B cell (primary cell): Measurements from ENCODE around the gene CAMK2D. TPM values are rescaled to one million over a fixed set of nuclear protein-coding genes. Genes with fewer than 3 reads are reported as not detected.

Source experiments
- ATAC-seq: fragments of 200-7000 bp; cut with Tn5 transposase; one replicate; pipeline ENCODE4 v1.10.0; 2021; ENCODE audit warnings: low read depth, mild to moderate bottlenecking, moderate number of reproducible peaks, moderate library complexity
- CTCF ChIA-PET: fragments of 350-600 bp; sonication (Branson Sonifier 250); formaldehyde crosslinking; loops from one replicate; lab custom pipeline; 2021; ENCODE audit warnings: antibody characterized with exemption, inconsistent platforms; lab: Charles Lee
- POLR2A ChIA-PET: fragments of 350-600 bp; sonication (Branson Sonifier 250); formaldehyde crosslinking; loops from one replicate; lab custom pipeline; 2021; ENCODE audit warnings: antibody characterized with exemption; lab: Charles Lee
- DNase-seq: peaks from one replicate; pipeline ENCODE4 v3.0.0; 2013
- H2AFZ ChIP-seq: 2 replicates; pipeline ENCODE4 v1.6.1; 2012; ENCODE audit warnings: mild to moderate bottlenecking, low read depth, low read length; ENCODE audit not compliant: insufficient read depth, poor library complexity, severe bottlenecking
- H3K27ac ChIP-seq, 2 donors: 1 replicate in 1 of 2; 2 replicates in 1 of 2; pipeline ENCODE4 v1.5.1; 2012 to 2013; ENCODE audit warnings: low read length in 2 of 2, mild to moderate bottlenecking in 2 of 2, moderate library complexity in 1 of 2
- H3K27me3 ChIP-seq, 4 experiments: fragments of 200-600 bp in 1 of 4; sonication (generic) in 1 of 4; replicated peaks in 1 of 4; 1 replicate in 2 of 4; 2 replicates in 2 of 4; pipeline versions ENCODE4 v1.6.1 to v1.7.0; 2013 to 2016; ENCODE audit warnings: low read length in 3 of 4, mild to moderate bottlenecking in 2 of 4, mixed read lengths in 1 of 4, moderate library complexity in 1 of 4; ENCODE audit not compliant: insufficient read depth in 4 of 4, control insufficient read depth in 3 of 4; ENCODE audit errors: control extremely low read depth in 1 of 4
- H3K36me3 ChIP-seq, 2 experiments: replicated peaks in 1 of 2; 1 replicate in 1 of 2; 2 replicates in 1 of 2; pipeline versions ENCODE4 v1.6.1 to v1.7.1; 2013; ENCODE audit warnings: low read length in 1 of 2; ENCODE audit not compliant: insufficient read depth in 2 of 2, control insufficient read depth in 1 of 2; ENCODE audit errors: control extremely low read depth in 1 of 2, extremely low read depth in 1 of 2
- H3K4me1 ChIP-seq, 2 donors: fragments of 200-600 bp in 1 of 2; sonication (generic) in 1 of 2; 1 replicate in 1 of 2; 2 replicates in 1 of 2; pipeline versions ENCODE4 v1.5.1 to v1.6.1; 2013 to 2017; ENCODE audit warnings: low read length in 2 of 2; ENCODE audit not compliant: control insufficient read depth in 2 of 2, insufficient read depth in 2 of 2
- H3K4me2 ChIP-seq: replicated peaks from 2 replicates; pipeline ENCODE3; 2012; ENCODE audit warnings: mild to moderate bottlenecking, low read depth, low read length; ENCODE audit not compliant: poor library complexity, severe bottlenecking
- H3K4me3 ChIP-seq, 5 experiments: fragments of 200-600 bp in 1 of 5; sonication (generic) in 1 of 5; 1 replicate in 3 of 5; 2 replicates in 2 of 5; pipeline versions ENCODE4 v1.5.1 to v1.7.0; 2011 to 2016; ENCODE audit warnings: low read length in 4 of 5, mild to moderate bottlenecking in 4 of 5, low read depth in 2 of 5, control low read depth in 1 of 5, moderate library complexity in 1 of 5; ENCODE audit not compliant: insufficient read depth in 1 of 5; ENCODE audit errors: control extremely low read depth in 1 of 5, extremely low read depth in 1 of 5
- H3K79me2 ChIP-seq: fragments of 200-600 bp; sonication (generic); one replicate; pipeline ENCODE4 v1.6.0; 2016; ENCODE audit warnings: low read length; ENCODE audit not compliant: control insufficient read depth, insufficient read depth
- H3K9ac ChIP-seq: fragments of 200-600 bp; sonication (generic); 2 replicates; pipeline ENCODE4 v1.6.1; 2017; ENCODE audit warnings: mild to moderate bottlenecking, low read length, moderate library complexity
- H3K9me3 ChIP-seq, 3 donors: one replicate each; pipeline versions ENCODE4 v1.6.1 to v1.7.1; 2013; ENCODE audit warnings: low read length in 2 of 3; ENCODE audit not compliant: control insufficient read depth in 2 of 3, insufficient read depth in 1 of 3; ENCODE audit errors: control extremely low read depth in 1 of 3
- H4K20me1 ChIP-seq: 2 replicates; pipeline ENCODE4 v1.6.0; 2012; ENCODE audit warnings: mild to moderate bottlenecking, low read length; ENCODE audit not compliant: insufficient read depth, control insufficient read depth, poor library complexity, severe bottlenecking
- H3K27ac Mint-ChIP-seq: one replicate; pipeline ENCODE4 v1.8.0; 2021; ENCODE audit warnings: mixed read lengths
- H3K27me3 Mint-ChIP-seq: one replicate; pipeline ENCODE4 v1.8.0; 2021; ENCODE audit warnings: mixed read lengths
- H3K4me1 Mint-ChIP-seq: one replicate; pipeline ENCODE4 v1.8.0; 2021; ENCODE audit warnings: mixed read lengths
- H3K4me3 Mint-ChIP-seq: one replicate; pipeline ENCODE4 v1.8.0; 2021; ENCODE audit warnings: mixed read lengths
- H3K9me3 Mint-ChIP-seq: one replicate; pipeline ENCODE4 v1.8.0; 2022; ENCODE audit warnings: mixed read lengths; ENCODE audit not compliant: insufficient read depth
- CTCF ChIP-seq: fragments of 200-600 bp; IDR thresholded peaks from one replicate; pipeline ENCODE4 v1.8.0; 2022; ENCODE audit warnings: antibody characterized with exemption, mild to moderate bottlenecking
- EZH2 ChIP-seq: IDR thresholded peaks from 2 replicates; pipeline ENCODE4 v1.6.1; 2012; ENCODE audit warnings: borderline replicate concordance, low read depth, mild to moderate bottlenecking, moderate library complexity, low read length; ENCODE audit not compliant: insufficient read depth, poor library complexity, severe bottlenecking
- WGBS: methylation state at CpG from one replicate; pipeline ENCODE4 v1.1.5; 2013; ENCODE audit warnings: missing lambda C conversion rate; ENCODE audit not compliant: insufficient coverage; 5-methylcytosine and 5-hydroxymethylcytosine counted together
- intact Hi-C: fragments of 100-400 bp; cut with micrococcal nuclease; formaldehyde crosslinking; loops from one replicate; pipeline ENCODE4 v1.10.0; 2022
- polyA plus RNA-seq: library from polyadenylated mRNA; depleted of rRNA; stranded (reverse); fragments of >200 nt; gene quantifications from 2 replicates; pipeline ENCODE4 v1.2.3, GENCODE V29; 2012
- total RNA-seq, 2 donors: library from RNA; stranded (reverse); fragments of 120-200 nt in 1 of 2; gene quantifications; 1 replicate in 1 of 2; 2 replicates in 1 of 2; pipeline versions ENCODE4 v1.2.3 to v1.2.4, GENCODE V29; 2013 to 2022

Gene CAMK2D
- total and polyA plus RNA-seq, 2 donors (not counting 1 experiment from before 2014, with no cell fraction given): 26.3 to 57.0 TPM

GRCh38 chr4:113455061-113455460, 306.5 kb downstream of the CAMK2D start:
- no peak for TF ChIP-seq EZH2
- no peak for TF ChIP-seq CTCF
- no peak overlapping the region for H3K27ac Mint-ChIP-seq
- H3K9ac ChIP-seq: no peak overlapping the region
- H3K4me3 Mint-ChIP-seq: no peak overlapping the region
- no CpG with 5 or more reads among the region's 2 CpGs for WGBS
- no peaks in the 10 kb centered on the region for H3K27me3 ChIP-seq
- H2AFZ ChIP-seq: no peak overlapping the region
- H3K9me3 Mint-ChIP-seq: no peaks in the 10 kb centered on the region
- H3K4me3 ChIP-seq: no peak overlapping the region
- H4K20me1 ChIP-seq: no peaks in the 10 kb centered on the region
- intact Hi-C loops: no loop called here
- peaks cover 0 to 44% of the 10 kb centered on the region in 2 experiments for H3K36me3 ChIP-seq
- ATAC-seq (no peak), DNase-seq (no peak)
- no peaks in the 10 kb centered on the region for H3K9me3 ChIP-seq
- ChIA-PET CTCF (interaction anchor here (0.9 to 1.1 kb wide), 2 partner anchors 61 to 93 kb away, joined by 3 to 4 read pairs; no protein-coding TSS in a partner anchor), POLR2A (no interaction called here)
- H3K27ac ChIP-seq: no peak overlapping the region
- no peaks in the 10 kb centered on the region for H3K27me3 Mint-ChIP-seq
- peaks cover 11% of the 10 kb centered on the region for H3K4me1 Mint-ChIP-seq
- H3K4me2 ChIP-seq: no peak overlapping the region
- H3K4me1 ChIP-seq: no peaks in the 10 kb centered on the region
- no peaks in the 10 kb centered on the region for H3K79me2 ChIP-seq

GRCh38 chr4:113452868-113453620, 308.5 kb downstream of the CAMK2D start:
- no peaks in the 10 kb centered on the region for H4K20me1 ChIP-seq

More at GRCh38 chr4:113452868-113453620, 308.5 kb downstream of the CAMK2D start:
- H3K27ac ChIP-seq: no peak overlapping the region
- H3K27me3 Mint-ChIP-seq: no peaks in the 10 kb centered on the region
- H2AFZ ChIP-seq: no peak overlapping the region
- peaks cover 0 to 30% of the 10 kb centered on the region in 2 experiments for H3K36me3 ChIP-seq
- no peaks in the 10 kb centered on the region for H3K79me2 ChIP-seq
- CTCF ChIA-PET: interaction anchor here (1.1 kb wide), 1 partner anchor 95 kb away, joined by 3 read pairs; no protein-coding TSS in a partner anchor
- POLR2A ChIA-PET: no interaction called here
- H3K4me2 ChIP-seq: no peak overlapping the region
- H3K9me3 ChIP-seq: no peaks in the 10 kb centered on the region
- H3K9ac ChIP-seq: no peak overlapping the region
- peak; percentile 10 for DNase-seq
- ATAC-seq: no peak
- no peaks in the 10 kb centered on the region for H3K9me3 Mint-ChIP-seq
- H3K4me1 Mint-ChIP-seq: peaks cover 11% of the 10 kb centered on the region
- intact Hi-C loops: no loop called here
- H3K4me3 ChIP-seq: no peak overlapping the region
- H3K27me3 ChIP-seq: no peaks in the 10 kb centered on the region
- WGBS: 65% methylated on average over 2 of the region's 4 CpGs
- H3K27ac Mint-ChIP-seq: no peak overlapping the region
- H3K4me1 ChIP-seq: no peaks in the 10 kb centered on the region
- TF ChIP-seq EZH2 (no peak), CTCF (no peak)
- H3K4me3 Mint-ChIP-seq: no peak overlapping the region
